Kidney epithelial cell (primary cell): ENCODE measurements around the gene TP73. TPM values are rescaled to one million over a fixed set of nuclear protein-coding genes. Genes with fewer than 3 reads are reported as not detected.
A peak's percentile ranks its signal among the peaks of the same experiment; 100 is the strongest.

Experiments
- DNase-seq: peaks from one replicate; pipeline ENCODE4 v3.0.0-alpha.2; 2010; ENCODE audit warnings: low read depth
- H3K27me3 ChIP-seq: 2 replicates; pipeline ENCODE4 v1.6.0; 2011; ENCODE audit warnings: low read length; ENCODE audit not compliant: control insufficient read depth, insufficient read depth
- H3K36me3 ChIP-seq: 2 replicates; pipeline ENCODE4 v1.5.1; 2011; ENCODE audit warnings: low read length; ENCODE audit not compliant: control insufficient read depth, insufficient read depth
- H3K4me3 ChIP-seq: 2 replicates; pipeline ENCODE4 v1.5.1; 2011; ENCODE audit warnings: low read depth, mild to moderate bottlenecking, control low read depth, low read length
- CTCF ChIP-seq: IDR thresholded peaks from 2 replicates; pipeline ENCODE4 v1.5.1; 2011; ENCODE audit warnings: mild to moderate bottlenecking, moderate library complexity, low read length, control low read depth, inconsistent platforms; ENCODE audit not compliant: insufficient read depth, poor library complexity, severe bottlenecking
- total RNA-seq: library from RNA; depleted of rRNA; stranded (reverse); fragments of >200 nt; gene quantifications from 2 replicates; pipeline ENCODE4 v1.2.3, GENCODE V29; 2015

TP73 gene
- total RNA-seq, 1 donor from 2014 or later: 0.04 TPM

GRCh38 chr1:3610527-3611169 lies 41.7 kb upstream of the TP73 start:
- no peaks in the 10 kb centered on the region for H3K36me3 ChIP-seq
- peak overlapping the region; percentile 19 for H3K4me3 ChIP-seq
- no peak for TF ChIP-seq CTCF
- peaks cover 42% of the 10 kb centered on the region for H3K27me3 ChIP-seq
- DNase-seq: no peak

- H3K27me3 ChIP-seq: peaks cover 42% of the 10 kb centered on the region
- H3K4me3 ChIP-seq: peak within 1 kb of the TSS; percentile 19
- H3K36me3 ChIP-seq: no peaks in the 10 kb centered on the region
- DNase-seq: no peak
- no peak for TF ChIP-seq CTCF
Observed at GRCh38 chr1:3611170-3612019, 40.9 kb upstream of the TP73 start, which contains the start of gene MEGF6. TSS of gene MEGF6 (minus strand) at chr1:3611508. CDS start at chr1:3611268, 240 bp downstream.

GRCh38 chr1:3612123-3612522 lies 40.2 kb upstream of the TP73 start:
- no peak overlapping the region for H3K4me3 ChIP-seq
- DNase-seq: no peak
- no peak for TF ChIP-seq CTCF
- H3K27me3 ChIP-seq: peaks cover 42% of the 10 kb centered on the region
- H3K36me3 ChIP-seq: no peaks in the 10 kb centered on the region

GRCh38 chr1:3614755-3615742 lies 37.3 kb upstream of the TP73 start:
- Histone ChIP-seq H3K4me3 (no peak overlapping the region), H3K27me3 (peaks cover 29% of the 10 kb centered on the region), H3K36me3 (no peaks in the 10 kb centered on the region)
- TF ChIP-seq CTCF: peak; percentile 78
- no peak for DNase-seq

- TF ChIP-seq CTCF: no peak
- no peaks in the 10 kb centered on the region for H3K36me3 ChIP-seq
- no peak overlapping the region for H3K4me3 ChIP-seq
- DNase-seq: no peak
- H3K27me3 ChIP-seq: peaks cover 13% of the 10 kb centered on the region
Observed at GRCh38 chr1:3616861-3617260, 35.5 kb upstream of the TP73 start.
